Urinary bladder (tissue), 4 donors: Measurements from ENCODE around the gene SLN. TPM values are rescaled to one million over a fixed set of nuclear protein-coding genes. Genes with fewer than 3 reads are reported as not detected.
"Not testable (repeated sequence)": the region's sequence is repeated elsewhere in the genome, so short reads cannot be mapped to it uniquely, and the experiment has no call there.

Experiments used
- DNase-seq: peaks from one replicate; pipeline ENCODE4 v3.0.0-alpha.2; 2015; ENCODE audit errors: extremely low spot score
- H3K27ac ChIP-seq: one replicate; pipeline ENCODE4 v1.5.1; 2013; ENCODE audit warnings: low read depth, mild to moderate bottlenecking, moderate library complexity
- H3K36me3 ChIP-seq: one replicate; pipeline ENCODE4 v1.6.1; 2013; ENCODE audit warnings: mild to moderate bottlenecking, moderate library complexity; ENCODE audit not compliant: insufficient read depth
- H3K4me1 ChIP-seq: one replicate; pipeline ENCODE4 v1.6.1; 2013; ENCODE audit warnings: mild to moderate bottlenecking, moderate library complexity; ENCODE audit not compliant: insufficient read depth
- H3K4me3 ChIP-seq: one replicate; pipeline ENCODE4 v1.5.1; 2013; ENCODE audit warnings: low read depth, low read length
- WGBS: extraction: QIAGEN DNeasy Blood & Tissue Kit; methylation state at CpG from one replicate; pipeline ENCODE4 v1.1.7; 2013; 5-methylcytosine and 5-hydroxymethylcytosine counted together
- polyA plus RNA-seq: library from polyadenylated mRNA; stranded (reverse); fragments of 200-250 nt; gene quantifications from one replicate; pipeline ENCODE4 v1.2.3, GENCODE V29; 2013
- total RNA-seq: library from RNA; depleted of rRNA; stranded (reverse); fragments of >200 nt; gene quantifications from one replicate; pipeline ENCODE4 v1.2.3, GENCODE V29; 2014
- donor health status: healthy with polysubstance abuse.
- donor health status: healthy.

SLN gene
- total RNA-seq = 28.1 TPM
- polyA plus RNA-seq = 0.09 TPM

- WGBS = 51% methylated on average over 12 of the region's 12 CpGs
- Histone ChIP-seq H3K4me1 (no peaks in the 10 kb centered on the region), H3K27ac (no peak within 1 kb of the TSS), H3K4me3 (no peak within 1 kb of the TSS), H3K36me3 (no peaks in the 10 kb centered on the region)
- DNase-seq = no peak
Measured at GRCh38 chr11:107711861-107712755, at the start of gene SLN. Gene SLN (minus strand): TSS chr11:107712056.

- not testable (repeated sequence) for H3K27ac ChIP-seq, H3K36me3 ChIP-seq, H3K4me3 ChIP-seq, H3K4me1 ChIP-seq, DNase-seq
- WGBS = 88% methylated on average over 7 of the region's 7 CpGs
Measured at GRCh38 chr11:107758719-107759355, 47.0 kb upstream of the SLN start.

- Histone ChIP-seq H3K36me3 (no peaks in the 10 kb centered on the region), H3K27ac (no peak overlapping the region), H3K4me1 (no peaks in the 10 kb centered on the region), H3K4me3 (no peak overlapping the region)
- WGBS = 86% methylated on average over 1 of the region's 1 CpG
- no peak for DNase-seq
Measured at GRCh38 chr11:107757661-107758060, 45.8 kb upstream of the SLN start.

GRCh38 chr11:107756553-107756952 lies 44.7 kb upstream of the SLN start:
- Histone ChIP-seq H3K4me1 (no peaks in the 10 kb centered on the region), H3K36me3 (no peaks in the 10 kb centered on the region), H3K4me3 (no peak overlapping the region), H3K27ac (no peak overlapping the region)
- no peak for DNase-seq
- 96% methylated on average over 1 of the region's 1 CpG for WGBS

GRCh38 chr11:107752949-107753822 lies 41.3 kb upstream of the SLN start:
- DNase-seq = no peak
- Histone ChIP-seq H3K4me1 (no peaks in the 10 kb centered on the region), H3K36me3 (no peaks in the 10 kb centered on the region), H3K4me3 (no peak overlapping the region), H3K27ac (no peak overlapping the region)
- 57% methylated on average over 2 of the region's 2 CpGs for WGBS

GRCh38 chr11:107752508-107752907 lies 40.7 kb upstream of the SLN start:
- no peak for DNase-seq
- Histone ChIP-seq H3K4me3 (no peak overlapping the region), H3K27ac (no peak overlapping the region), H3K4me1 (no peaks in the 10 kb centered on the region), H3K36me3 (no peaks in the 10 kb centered on the region)
- WGBS = 77% methylated on average over 5 of the region's 5 CpGs

GRCh38 chr11:107751082-107751481 lies 39.2 kb upstream of the SLN start:
- no peaks in the 10 kb centered on the region for H3K36me3 ChIP-seq
- DNase-seq = no peak
- no peak overlapping the region for H3K27ac ChIP-seq
- no peaks in the 10 kb centered on the region for H3K4me1 ChIP-seq
- WGBS = 91% methylated on average over 9 of the region's 9 CpGs
- no peak overlapping the region for H3K4me3 ChIP-seq

GRCh38 chr11:107750313-107750712 lies 38.5 kb upstream of the SLN start:
- Histone ChIP-seq H3K36me3 (no peaks in the 10 kb centered on the region), H3K4me3 (no peak overlapping the region), H3K4me1 (no peaks in the 10 kb centered on the region), H3K27ac (no peak overlapping the region)
- no peak for DNase-seq
- WGBS = 91% methylated on average over 15 of the region's 15 CpGs

GRCh38 chr11:107747622-107748021 lies 35.8 kb upstream of the SLN start:
- H3K4me3 ChIP-seq = no peak overlapping the region
- WGBS = 20% methylated on average over 2 of the region's 2 CpGs
- H3K4me1 ChIP-seq = no peaks in the 10 kb centered on the region
- H3K36me3 ChIP-seq = no peaks in the 10 kb centered on the region
- no peak for DNase-seq
- no peak overlapping the region for H3K27ac ChIP-seq

- Histone ChIP-seq H3K27ac (no peak overlapping the region), H3K4me1 (no peaks in the 10 kb centered on the region), H3K36me3 (no peaks in the 10 kb centered on the region), H3K4me3 (no peak overlapping the region)
- WGBS = 54% methylated on average over 3 of the region's 3 CpGs
- DNase-seq = no peak
Measured at GRCh38 chr11:107744736-107745135, 32.9 kb upstream of the SLN start.

GRCh38 chr11:107743191-107743590 lies 31.3 kb upstream of the SLN start:
- Histone ChIP-seq H3K4me1 (no peaks in the 10 kb centered on the region), H3K36me3 (no peaks in the 10 kb centered on the region), H3K27ac (no peak overlapping the region), H3K4me3 (no peak overlapping the region)
- DNase-seq = no peak
- WGBS = 42% methylated on average over 3 of the region's 3 CpGs

- H3K4me1 ChIP-seq = no peaks in the 10 kb centered on the region
- no peaks in the 10 kb centered on the region for H3K36me3 ChIP-seq
- no peak for DNase-seq
- H3K27ac ChIP-seq = no peak overlapping the region
- 50% methylated on average over 7 of the region's 7 CpGs for WGBS
- no peak overlapping the region for H3K4me3 ChIP-seq
Measured at GRCh38 chr11:107741044-107741823, 29.4 kb upstream of the SLN start.

- Histone ChIP-seq H3K4me1 (no peaks in the 10 kb centered on the region), H3K4me3 (no peak overlapping the region), H3K27ac (no peak overlapping the region), H3K36me3 (no peaks in the 10 kb centered on the region)
- WGBS = 90% methylated on average over 4 of the region's 4 CpGs
- no peak for DNase-seq
Measured at GRCh38 chr11:107740271-107740670, 28.4 kb upstream of the SLN start.
